H9 (cell line): ENCODE results near the gene C4orf36. TPM values are rescaled to one million over a fixed set of nuclear protein-coding genes. Genes with fewer than 3 reads are reported as not detected.

Experiments used
- DNase-seq: peaks from one replicate; pipeline ENCODE4 v3.0.0-alpha.2; 2017
- H2AFZ ChIP-seq: one replicate; pipeline ENCODE4 v1.6.1; 2013; ENCODE audit warnings: mild to moderate bottlenecking, low read length, control low read depth, moderate library complexity
- H2AK5ac ChIP-seq: 2 replicates; pipeline ENCODE4 v1.6.1; 2013; ENCODE audit warnings: low read length, control low read depth, mixed read lengths; ENCODE audit not compliant: insufficient read length
- H2BK120ac ChIP-seq: one replicate; pipeline ENCODE4 v1.6.1; 2013; ENCODE audit warnings: low read depth, mild to moderate bottlenecking, low read length, control low read depth, inconsistent platforms; ENCODE audit not compliant: poor library complexity, severe bottlenecking
- H2BK12ac ChIP-seq: 2 replicates; pipeline ENCODE4 v1.6.1; 2013; ENCODE audit warnings: low read length, control low read depth, mixed read lengths, low read depth; ENCODE audit not compliant: insufficient read length
- H2BK15ac ChIP-seq: 2 replicates; pipeline ENCODE4 v1.6.1; 2013; ENCODE audit warnings: low read depth, low read length, control low read depth
- H2BK20ac ChIP-seq: one replicate; pipeline ENCODE4 v1.6.1; 2013; ENCODE audit warnings: low read depth, mild to moderate bottlenecking, low read length, control low read depth, inconsistent platforms; ENCODE audit not compliant: poor library complexity, severe bottlenecking
- H2BK5ac ChIP-seq: 2 replicates; pipeline ENCODE4 v1.6.1; 2013; ENCODE audit warnings: low read length, control low read depth, mixed read lengths; ENCODE audit not compliant: insufficient read length
- H3K14ac ChIP-seq: 2 replicates; pipeline ENCODE4 v1.6.1; 2013; ENCODE audit warnings: low read length, control low read depth; ENCODE audit not compliant: insufficient read depth
- H3K18ac ChIP-seq: 2 replicates; pipeline ENCODE4 v1.6.1; 2013; ENCODE audit warnings: low read depth, mild to moderate bottlenecking, mixed read lengths, low read length, control low read depth; ENCODE audit not compliant: insufficient read length
- H3K23ac ChIP-seq: 2 replicates; pipeline ENCODE4 v1.6.1; 2013; ENCODE audit warnings: low read length, control low read depth, mixed read lengths, low read depth; ENCODE audit not compliant: insufficient read length
- H3K23me2 ChIP-seq: 2 replicates; pipeline ENCODE4 v1.6.1; 2013; ENCODE audit warnings: low read depth, mild to moderate bottlenecking, mixed read lengths, low read length, control low read depth; ENCODE audit not compliant: insufficient read length, poor library complexity, severe bottlenecking
- H3K27ac ChIP-seq: 2 replicates; pipeline ENCODE4 v1.5.1; 2013; ENCODE audit warnings: low read length, control low read depth, mixed read lengths, low read depth; ENCODE audit not compliant: insufficient read length
- H3K27me3 ChIP-seq: 2 replicates; pipeline ENCODE4 v1.6.1; 2013; ENCODE audit warnings: low read length, control low read depth, inconsistent platforms; ENCODE audit not compliant: insufficient read depth
- H3K4ac ChIP-seq: 2 replicates; pipeline ENCODE4 v1.6.1; 2013; ENCODE audit warnings: low read depth, mild to moderate bottlenecking, control low read depth, inconsistent platforms, low read length, moderate library complexity
- H3K4me1 ChIP-seq: 2 replicates; pipeline ENCODE4 v1.6.1; 2013; ENCODE audit warnings: low read length, control low read depth, inconsistent platforms; ENCODE audit not compliant: insufficient read depth
- H3K4me2 ChIP-seq: 2 replicates; pipeline ENCODE4 v1.6.1; 2013; ENCODE audit warnings: low read length, control low read depth, mixed read lengths; ENCODE audit not compliant: insufficient read length, insufficient read depth
- H3K56ac ChIP-seq: 2 replicates; pipeline ENCODE4 v1.6.1; 2013; ENCODE audit warnings: low read depth, mild to moderate bottlenecking, mixed read lengths, low read length, control low read depth; ENCODE audit not compliant: insufficient read length
- H3K79me1 ChIP-seq: 2 replicates; pipeline ENCODE4 v1.6.1; 2013; ENCODE audit warnings: low read depth, mild to moderate bottlenecking, moderate library complexity, low read length, control low read depth, inconsistent platforms; ENCODE audit not compliant: insufficient read depth, poor library complexity, severe bottlenecking
- H3K79me2 ChIP-seq: 2 replicates; pipeline ENCODE4 v1.6.1; 2013; ENCODE audit warnings: low read length, control low read depth, inconsistent platforms; ENCODE audit not compliant: insufficient read depth
- H3K9ac ChIP-seq: 2 replicates; pipeline ENCODE4 v1.6.1; 2013; ENCODE audit warnings: low read length, control low read depth, mixed read lengths; ENCODE audit not compliant: insufficient read length; ENCODE audit errors: extremely low read depth
- H3K9me3 ChIP-seq: one replicate; pipeline ENCODE4 v1.6.1; 2013; ENCODE audit warnings: low read depth, low read length, inconsistent platforms; ENCODE audit not compliant: control insufficient read depth
- H3T11ph ChIP-seq: one replicate; pipeline ENCODE4 v1.6.1; 2013; ENCODE audit warnings: mild to moderate bottlenecking, low read length, control low read depth, inconsistent platforms
- H4K20me1 ChIP-seq: one replicate; pipeline ENCODE4 v1.6.1; 2013; ENCODE audit not compliant: control insufficient read depth, insufficient read length, insufficient read depth
- H4K5ac ChIP-seq: 2 replicates; pipeline ENCODE4 v1.6.1; 2013; ENCODE audit warnings: low read depth, mild to moderate bottlenecking, mixed read lengths, low read length, control low read depth; ENCODE audit not compliant: insufficient read length
- H4K8ac ChIP-seq: replicated peaks from 2 replicates; pipeline ENCODE4 v1.6.1; 2013; ENCODE audit warnings: low read length, control low read depth, mixed read lengths, low read depth; ENCODE audit not compliant: insufficient read length
- H4K91ac ChIP-seq: 2 replicates; pipeline ENCODE4 v1.6.1; 2013; ENCODE audit warnings: low read depth, mild to moderate bottlenecking, moderate library complexity, mixed read lengths, low read length, control low read depth; ENCODE audit not compliant: insufficient read length
- H3K27ac Mint-ChIP-seq, 3 experiments: 2 replicates in 2 of 3; 3 replicates in 1 of 3; pipeline ENCODE4 v1.8.0; 2020 to 2021; ENCODE audit warnings: mixed read lengths in 3 of 3, mild to moderate bottlenecking in 1 of 3, moderate library complexity in 1 of 3
- H3K27me3 Mint-ChIP-seq: 2 replicates; pipeline ENCODE4 v1.8.0; 2021; ENCODE audit warnings: low read depth, mild to moderate bottlenecking, moderate library complexity, mixed read lengths
- H3K36me3 Mint-ChIP-seq, 3 experiments: 2 replicates in 2 of 3; 3 replicates in 1 of 3; pipeline ENCODE4 v1.8.0; 2020 to 2021; ENCODE audit warnings: low read depth in 3 of 3, mixed read lengths in 3 of 3; ENCODE audit not compliant: insufficient read depth in 1 of 3
- H3K4me1 Mint-ChIP-seq, 2 experiments: 2 replicates each; pipeline ENCODE4 v1.8.0; 2020; ENCODE audit warnings: mixed read lengths in 2 of 2
- H3K4me3 Mint-ChIP-seq, 2 experiments: 2 replicates in 1 of 2; 3 replicates in 1 of 2; pipeline ENCODE4 v1.8.0; 2020 to 2021; ENCODE audit warnings: mild to moderate bottlenecking in 2 of 2, mixed read lengths in 2 of 2, moderate library complexity in 1 of 2
- H3K9me3 Mint-ChIP-seq, 2 experiments: 2 replicates in 1 of 2; 3 replicates in 1 of 2; pipeline ENCODE4 v1.8.0; 2020; ENCODE audit warnings: mild to moderate bottlenecking in 2 of 2, mixed read lengths in 2 of 2, moderate library complexity in 1 of 2
- CTCF ChIP-seq: fragments of 200-600 bp; sonication (generic); conservative IDR thresholded peaks from 3 replicates; pipeline ENCODE4 v1.8.0; 2021; ENCODE audit warnings: antibody characterized with exemption, mild to moderate bottlenecking
- WGBS: extraction: QIAGEN DNeasy Blood & Tissue Kit; methylation state at CpG from one replicate; pipeline ENCODE4 v1.1.7; 2013; ENCODE audit warnings: missing lambda C conversion rate, low lambda C conversion rate, mixed read lengths; ENCODE audit not compliant: insufficient read length; ENCODE audit errors: extremely low coverage; 5-methylcytosine and 5-hydroxymethylcytosine counted together
- total RNA-seq: library from RNA; stranded (reverse); gene quantifications from 2 replicates; pipeline ENCODE4 v1.2.1, GENCODE V29; 2021

The C4orf36 gene
- total RNA-seq, 1 experiment from 2014 or later: 2.2 TPM

GRCh38 chr4:86921608-86922252 is 29.5 kb upstream of the C4orf36 start:
- H3K4me3 Mint-ChIP-seq: no peak overlapping the region
- Histone ChIP-seq H3K23me2 (no peaks in the 10 kb centered on the region), H3K79me1 (no peaks in the 10 kb centered on the region), H3K9ac (no peak overlapping the region), H3T11ph (no peak overlapping the region), H3K4me2 (no peak overlapping the region), H2AFZ (no peak overlapping the region), H4K5ac (no peak overlapping the region), H3K27ac (no peak overlapping the region), H4K20me1 (no peaks in the 10 kb centered on the region), H2BK5ac (no peak overlapping the region), H2AK5ac (no peak overlapping the region), H3K79me2 (no peaks in the 10 kb centered on the region), H3K18ac (no peak overlapping the region), H4K91ac (no peak overlapping the region), H3K9me3 (no peaks in the 10 kb centered on the region), H2BK15ac (no peak overlapping the region), H3K14ac (no peak overlapping the region), H3K23ac (no peak overlapping the region), H3K27me3 (no peaks in the 10 kb centered on the region), H3K4me1 (no peaks in the 10 kb centered on the region), H3K4ac (no peak overlapping the region), H2BK120ac (no peak overlapping the region), H2BK20ac (no peak overlapping the region), H4K8ac (no peak overlapping the region), H2BK12ac (no peak overlapping the region), H3K56ac (no peak overlapping the region)
- H3K27ac Mint-ChIP-seq: no peak overlapping the region
- no peaks in the 10 kb centered on the region; a peak in 1 of 4 replicates for H3K4me1 Mint-ChIP-seq
- WGBS: no CpG with 5 or more reads among the region's 1 CpG
- H3K27me3 Mint-ChIP-seq: no peaks in the 10 kb centered on the region
- no peaks in the 10 kb centered on the region for H3K9me3 Mint-ChIP-seq
- no peak for TF ChIP-seq CTCF
- no peak for DNase-seq
- H3K36me3 Mint-ChIP-seq: no peaks in the 10 kb centered on the region; a peak in 2 of 7 replicates
